PC-3 (cell line): Measurements from ENCODE around the gene PTPRN2. TPM values are rescaled to one million over a fixed set of nuclear protein-coding genes. Genes with fewer than 3 reads are reported as not detected.

Source experiments
- ATAC-seq: fragments of 200-7000 bp; cut with Tn5 transposase; 2 replicates; pipeline ENCODE4 v1.9.1; 2020; ENCODE audit warnings: mild to moderate bottlenecking, moderate library complexity
- BruUV-seq: library from RNA; stranded (reverse); fragments of 400-500 nt; replicated peaks from 2 replicates; lab custom pipeline; 2021; lab: Mats Ljungman, UMichigan
- CTCF ChIA-PET: fragments of 300-600 bp; sonication (Branson Sonifier 250); formaldehyde crosslinking; loops from one replicate; lab custom pipeline; 2022; ENCODE audit warnings: antibody characterized with exemption; lab: Charles Lee
- POLR2A ChIA-PET: fragments of 300-600 bp; sonication (Branson Sonifier 250); formaldehyde crosslinking; loops from one replicate; lab custom pipeline; 2022; ENCODE audit warnings: antibody characterized with exemption; ENCODE audit not compliant: unreplicated experiment; lab: Charles Lee
- DNase-seq: peaks from one replicate; pipeline ENCODE4 v3.0.0-alpha.2; 2015
- H2AFZ ChIP-seq: fragments of 300-600 bp; sonication (generic); 2 replicates; pipeline ENCODE4 v1.6.0; 2016; ENCODE audit warnings: antibody characterized with exemption, low read length
- H3F3A ChIP-seq: fragments of 300-600 bp; sonication (generic); one replicate; pipeline ENCODE4 v1.6.0; 2017; ENCODE audit warnings: antibody characterized with exemption, low read length, control low read depth, mild to moderate bottlenecking; ENCODE audit not compliant: unreplicated experiment
- H3K27ac ChIP-seq: fragments of 300-600 bp; sonication (generic); 2 replicates; pipeline ENCODE4 v1.5.1; 2016; ENCODE audit warnings: mild to moderate bottlenecking, low read length
- H3K27me3 ChIP-seq: fragments of 300-600 bp; sonication (generic); 2 replicates; pipeline ENCODE4 v1.6.1; 2016; ENCODE audit warnings: low read length, mixed read lengths
- H3K36me3 ChIP-seq: fragments of 300-600 bp; sonication (generic); 2 replicates; pipeline ENCODE4 v1.6.1; 2016; ENCODE audit warnings: low read depth, mixed run types, low read length, mixed read lengths
- H3K4me1 ChIP-seq: fragments of 300-600 bp; sonication (generic); 2 replicates; pipeline ENCODE4 v1.5.1; 2016; ENCODE audit warnings: low read length; ENCODE audit not compliant: insufficient read depth
- H3K4me2 ChIP-seq: fragments of 300-600 bp; sonication (generic); 2 replicates; pipeline ENCODE4 v1.6.0; 2016; ENCODE audit warnings: low read length
- H3K4me3 ChIP-seq: fragments of 300-600 bp; sonication (generic); 2 replicates; pipeline ENCODE4 v1.5.1; 2016; ENCODE audit warnings: mild to moderate bottlenecking, low read length, mixed read lengths
- H3K79me2 ChIP-seq: fragments of 300-600 bp; sonication (generic); 2 replicates; pipeline ENCODE4 v1.6.1; 2017; ENCODE audit warnings: low read length, mixed read lengths
- H3K9ac ChIP-seq: fragments of 300-600 bp; sonication (generic); 2 replicates; pipeline ENCODE4 v1.6.0; 2016; ENCODE audit warnings: mild to moderate bottlenecking, low read length
- H3K9me2 ChIP-seq: fragments of 300-600 bp; sonication (generic); replicated peaks from 2 replicates; pipeline ENCODE4 v1.6.1; 2016; ENCODE audit warnings: mixed run types, low read length, mixed read lengths
- H3K9me3 ChIP-seq: fragments of 300-600 bp; sonication (generic); 2 replicates; pipeline ENCODE4 v1.6.1; 2016; ENCODE audit warnings: low read length, mixed read lengths
- H4K20me1 ChIP-seq: fragments of 300-600 bp; sonication (generic); 2 replicates; pipeline ENCODE4 v1.6.1; 2016; ENCODE audit warnings: low read length, mixed read lengths
- CTCF ChIP-seq: fragments of 300-600 bp; sonication (generic); conservative IDR thresholded peaks from 2 replicates; pipeline ENCODE4 v1.5.1; 2017; ENCODE audit warnings: antibody characterized with exemption, low read depth, mild to moderate bottlenecking, low read length
- EZH2 ChIP-seq: fragments of 300-600 bp; sonication (generic); IDR thresholded peaks from one replicate; pipeline ENCODE4 v1.6.1; 2017; ENCODE audit warnings: antibody characterized with exemption, mild to moderate bottlenecking, low read length; ENCODE audit not compliant: unreplicated experiment
- EZH2phosphoT487 ChIP-seq: fragments of 300-600 bp; sonication (generic); IDR thresholded peaks from 2 replicates; pipeline ENCODE4 v1.6.1; 2018; ENCODE audit warnings: mild to moderate bottlenecking, antibody characterized with exemption, low read length, borderline replicate concordance
- intact Hi-C: fragments of 100-400 bp; cut with micrococcal nuclease; formaldehyde crosslinking; loops from 2 replicates; pipeline ENCODE4 v1.9.0; 2023
- total RNA-seq: library from RNA; depleted of rRNA; stranded (reverse); fragments of >200 nt; gene quantifications from 2 replicates; pipeline ENCODE4 v1.2.3, GENCODE V29; 2014

PTPRN2 gene
- total RNA-seq, 1 experiment from 2014 or later = 3.2 TPM

GRCh38 chr7:158505683-158506082 is 81.9 kb downstream of the PTPRN2 start:
- no peak overlapping the region for H3K9ac ChIP-seq
- H4K20me1 ChIP-seq = no peaks in the 10 kb centered on the region
- no peak overlapping the region for H3K4me2 ChIP-seq
- intact Hi-C loops = no loop called here
- DNase-seq (no peak), ATAC-seq (no peak)
- ChIA-PET POLR2A (no interaction called here), CTCF (no interaction called here)
- no peaks in the 10 kb centered on the region for H3F3A ChIP-seq
- no peaks in the 10 kb centered on the region for H3K79me2 ChIP-seq
- BruUV-seq = no TSS peak
- no peaks in the 10 kb centered on the region for H3K9me2 ChIP-seq
- 0 out of 2 replicates have a peak, but pooled peaks cover 4% of the 10 kb centered on the region for H3K9me3 ChIP-seq
- no peaks in the 10 kb centered on the region for H3K36me3 ChIP-seq
- no peak overlapping the region for H3K4me3 ChIP-seq
- H2AFZ ChIP-seq = no peak overlapping the region
- peaks cover 4% of the 10 kb centered on the region; the same call in 1 of the 2 replicates for H3K27me3 ChIP-seq
- H3K27ac ChIP-seq = no peak overlapping the region
- TF ChIP-seq CTCF = no peak
- no peak for TF ChIP-seq EZH2phosphoT487
- no peak for TF ChIP-seq EZH2
- peaks cover 4% of the 10 kb centered on the region for H3K4me1 ChIP-seq

- CTCF ChIA-PET = no interaction called here
- no TSS peak for BruUV-seq
- no peak for ATAC-seq
- H3F3A ChIP-seq = no peaks in the 10 kb centered on the region
- POLR2A ChIA-PET = no interaction called here
- H3K79me2 ChIP-seq = no peaks in the 10 kb centered on the region
- DNase-seq = no peak
- intact Hi-C loops = no loop called here
- no peaks in the 10 kb centered on the region for H3K27me3 ChIP-seq
- no peaks in the 10 kb centered on the region for H3K9me2 ChIP-seq
- no peak overlapping the region for H3K4me3 ChIP-seq
- no peak overlapping the region for H2AFZ ChIP-seq
- no peaks in the 10 kb centered on the region for H3K4me1 ChIP-seq
- no peak overlapping the region for H3K9ac ChIP-seq
- no peak for TF ChIP-seq CTCF
- TF ChIP-seq EZH2phosphoT487 = no peak
- no peak for TF ChIP-seq EZH2
- H3K4me2 ChIP-seq = no peak overlapping the region
- no peak overlapping the region for H3K27ac ChIP-seq
- no peaks in the 10 kb centered on the region for H4K20me1 ChIP-seq
- no peaks in the 10 kb centered on the region for H3K36me3 ChIP-seq
- 0 out of 2 replicates have a peak, but pooled peaks cover 4% of the 10 kb centered on the region for H3K9me3 ChIP-seq
Observed at GRCh38 chr7:158502068-158502750, 85.4 kb downstream of the PTPRN2 start.

- no peak for DNase-seq
- Histone ChIP-seq H3K4me2 (no peak overlapping the region), H3F3A (no peaks in the 10 kb centered on the region), H3K4me3 (no peak overlapping the region), H3K36me3 (no peaks in the 10 kb centered on the region), H3K79me2 (no peaks in the 10 kb centered on the region), H2AFZ (no peak overlapping the region), H3K9ac (no peak overlapping the region), H3K27me3 (no peaks in the 10 kb centered on the region), H3K4me1 (no peaks in the 10 kb centered on the region), H3K9me2 (no peaks in the 10 kb centered on the region), H3K27ac (no peak overlapping the region), H3K9me3 (0 out of 2 replicates have a peak, but pooled peaks cover 4% of the 10 kb centered on the region), H4K20me1 (no peaks in the 10 kb centered on the region)
- ChIA-PET POLR2A (no interaction called here), CTCF (no interaction called here)
- no TSS peak for BruUV-seq
- intact Hi-C loops = no loop called here
- TF ChIP-seq EZH2 = no peak
- no peak for TF ChIP-seq EZH2phosphoT487
- no peak for TF ChIP-seq CTCF
- no peak for ATAC-seq
Observed at GRCh38 chr7:158501393-158502067, 86.1 kb downstream of the PTPRN2 start.
